Breast epithelium (tissue), 4 donors: Measurements from ENCODE around the gene PRRX2. TPM values are rescaled to one million over a fixed set of nuclear protein-coding genes. Genes with fewer than 3 reads are reported as not detected.

Experiments used
- DNase-seq, 2 donors: peaks; one replicate each; pipeline ENCODE4 v3.0.0-alpha.2; 2019; ENCODE audit warnings: low spot score in 2 of 2
- H3K27ac ChIP-seq, 2 donors: fragments of 200-600 bp; sonication (generic) in 1 of 2; one replicate each; pipeline ENCODE4 v1.5.1; 2016 to 2019; ENCODE audit warnings: mild to moderate bottlenecking in 1 of 2
- H3K27me3 ChIP-seq, 2 donors: fragments of 200-600 bp; sonication (generic) in 1 of 2; one replicate each; pipeline versions ENCODE4 v1.5.1 to v1.6.0; 2017 to 2019; ENCODE audit warnings: control low read depth in 1 of 2, mild to moderate bottlenecking in 1 of 2
- H3K36me3 ChIP-seq: fragments of 200-600 bp; one replicate; pipeline ENCODE4 v1.5.1; 2019
- H3K4me1 ChIP-seq, 2 donors: fragments of 200-600 bp; sonication (generic); one replicate each; pipeline ENCODE4 v1.5.1; 2016 to 2019; ENCODE audit warnings: control low read depth in 1 of 2
- H3K4me3 ChIP-seq, 3 donors: fragments of 200-600 bp; sonication (generic); 1 replicate in 2 of 3; 2 replicates in 1 of 3; pipeline ENCODE4 v1.5.1; 2016 to 2019; ENCODE audit warnings: mild to moderate bottlenecking in 3 of 3, moderate library complexity in 2 of 3
- H3K9me3 ChIP-seq, 2 donors: fragments of 200-600 bp; sonication (generic) in 1 of 2; one replicate each; pipeline ENCODE4 v1.5.1; 2016 to 2019; ENCODE audit warnings: control low read depth in 1 of 2
- CTCF ChIP-seq, 3 donors: fragments of 450-650 bp; IDR thresholded peaks; one replicate each; pipeline ENCODE4 v1.5.1; 2016 to 2017; ENCODE audit warnings: antibody characterized with exemption in 3 of 3, mild to moderate bottlenecking in 3 of 3, moderate library complexity in 3 of 3
- POLR2A ChIP-seq: fragments of 450-650 bp; IDR thresholded peaks from one replicate; pipeline ENCODE4 v1.6.1; 2016; ENCODE audit warnings: antibody characterized with exemption, mild to moderate bottlenecking, moderate library complexity
- POLR2AphosphoS5 ChIP-seq, 3 donors: sonication (generic); formaldehyde crosslinking; IDR thresholded peaks; one replicate each; pipeline ENCODE4 v1.6.1; 2017; ENCODE audit warnings: antibody characterized with exemption in 3 of 3
- intact Hi-C: fragments of 100-400 bp; cut with DNase I; formaldehyde crosslinking; loops from one replicate; pipeline ENCODE4 v1.15.1; 2023; ENCODE audit warnings: low total_unique reads
- total RNA-seq, 3 donors: library from RNA; depleted of rRNA; stranded (reverse); fragments of >200 nt; gene quantifications; one replicate each; pipeline ENCODE4 v1.1.0, GENCODE V29; 2016

The PRRX2 gene
- total RNA-seq, 3 donors from 2014 or later: 4.4 to 35.1 (median 9.9) TPM

DNA sequence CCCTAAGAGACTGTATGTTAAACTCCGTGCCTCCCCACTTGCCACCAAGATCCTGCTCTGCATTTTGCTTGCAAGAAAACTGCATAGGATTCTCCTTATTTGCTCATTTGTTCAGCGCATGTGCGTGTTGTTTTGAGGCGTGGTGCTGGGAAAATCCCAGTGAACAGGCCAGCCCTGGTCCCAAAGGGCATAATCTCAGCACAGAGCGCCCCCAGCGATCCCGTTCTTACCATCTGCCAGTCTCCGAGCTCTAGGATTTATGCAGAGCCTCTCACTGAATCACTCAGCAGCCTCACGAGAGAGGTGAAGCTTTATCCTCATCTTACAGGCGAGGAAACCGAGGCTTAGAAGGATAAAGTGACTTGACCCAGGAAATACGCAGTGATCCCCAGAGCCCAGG lies 11.5 kb downstream of the PRRX2 start:
- no peak for DNase-seq
- H3K9me3 ChIP-seq: no peaks in the 10 kb centered on the region
- H3K27ac ChIP-seq: peak overlapping the region; percentile 50 to 90
- H3K4me3 ChIP-seq: peak overlapping the region in 2 of 3 donors; percentile 9 to 39
- no peaks in the 10 kb centered on the region for H3K4me1 ChIP-seq
- intact Hi-C loops: no loop called here
- TF ChIP-seq POLR2A: no peak
- TF ChIP-seq CTCF (IDR thresholded peaks at IDR 0.05): no peak
- TF ChIP-seq POLR2AphosphoS5 (IDR thresholded peaks at IDR 0.05): no peak
- no peaks in the 10 kb centered on the region for H3K36me3 ChIP-seq
- H3K27me3 ChIP-seq: no peaks in the 10 kb centered on the region

DNA sequence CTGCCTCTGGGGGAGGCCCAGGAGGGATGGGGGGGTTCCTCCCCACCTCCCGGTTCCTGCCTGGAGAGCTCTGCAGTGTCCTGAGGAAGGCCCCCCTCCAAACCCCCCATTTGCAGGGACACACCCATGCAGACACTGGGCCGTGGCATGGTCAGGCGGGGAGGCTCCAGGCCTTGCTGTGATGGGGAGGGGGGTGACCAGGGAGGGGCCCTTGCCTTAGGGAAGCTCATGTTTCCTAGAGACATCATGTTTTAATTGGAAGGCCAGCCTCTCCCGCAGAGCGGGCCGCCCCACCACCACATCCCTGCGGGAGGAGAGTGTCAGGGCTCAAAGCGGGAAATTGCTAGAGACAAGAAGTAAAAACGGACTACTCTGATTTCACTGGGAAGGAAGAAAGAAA lies 12.0 kb downstream of the PRRX2 start:
- H3K36me3 ChIP-seq: no peaks in the 10 kb centered on the region
- DNase-seq: peak in 1 of 2 donors; percentile 23
- peak overlapping the region in 2 of 3 donors; percentile 9 to 39 for H3K4me3 ChIP-seq
- H3K4me1 ChIP-seq: no peaks in the 10 kb centered on the region
- no peaks in the 10 kb centered on the region for H3K9me3 ChIP-seq
- TF ChIP-seq POLR2A (no peak), POLR2AphosphoS5 (IDR thresholded peaks at IDR 0.05) (no peak), CTCF (IDR thresholded peaks at IDR 0.05) (no peak)
- no peaks in the 10 kb centered on the region for H3K27me3 ChIP-seq
- peak overlapping the region; percentile 50 to 90 for H3K27ac ChIP-seq
- intact Hi-C loops: no loop called here

DNA sequence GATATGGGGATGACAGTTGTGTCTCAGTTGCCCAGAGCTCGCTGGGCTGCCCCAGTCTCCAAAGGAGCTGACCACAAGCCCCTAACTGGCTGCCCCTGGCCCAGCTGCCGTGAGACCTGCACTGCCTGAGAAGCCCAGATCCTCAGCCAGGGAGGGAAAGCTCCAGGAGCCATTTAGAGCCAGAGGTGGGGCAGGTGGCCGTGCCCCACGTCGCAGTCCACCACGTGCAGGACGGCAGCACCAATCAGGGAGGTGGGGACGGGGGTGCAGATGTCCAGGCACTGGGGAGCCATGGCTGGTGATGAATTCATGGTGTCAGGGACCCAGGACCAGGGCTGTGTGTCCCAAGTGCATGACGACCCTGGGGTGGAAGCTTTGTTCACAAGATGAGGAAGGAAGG lies 13.4 kb downstream of the PRRX2 start:
- Histone ChIP-seq H3K27me3 (no peaks in the 10 kb centered on the region), H3K4me3 (no peak overlapping the region), H3K4me1 (no peaks in the 10 kb centered on the region), H3K36me3 (no peaks in the 10 kb centered on the region), H3K27ac (peak overlapping the region in 1 of 2 donors; percentile 72), H3K9me3 (no peaks in the 10 kb centered on the region)
- TF ChIP-seq POLR2AphosphoS5 (IDR thresholded peaks at IDR 0.05): no peak
- TF ChIP-seq CTCF (IDR thresholded peaks at IDR 0.05): no peak
- TF ChIP-seq POLR2A: no peak
- no peak for DNase-seq
- intact Hi-C loops: no loop called here

- Histone ChIP-seq H3K27me3 (no peaks in the 10 kb centered on the region), H3K27ac (no peak overlapping the region), H3K36me3 (no peaks in the 10 kb centered on the region), H3K4me3 (no peak overlapping the region), H3K9me3 (no peaks in the 10 kb centered on the region), H3K4me1 (no peaks in the 10 kb centered on the region)
- intact Hi-C loops: no loop called here
- TF ChIP-seq CTCF (IDR thresholded peaks at IDR 0.05) (no peak), POLR2A (no peak), POLR2AphosphoS5 (IDR thresholded peaks at IDR 0.05) (no peak)
- no peak for DNase-seq
Observed at GRCh38 chr9:129679537-129679936, 14.1 kb downstream of the PRRX2 start.

- H3K4me1 ChIP-seq: no peaks in the 10 kb centered on the region
Observed at GRCh38 chr9:129681924-129682323, 16.5 kb downstream of the PRRX2 start.

More at GRCh38 chr9:129681924-129682323, 16.5 kb downstream of the PRRX2 start:
- Histone ChIP-seq H3K9me3 (no peaks in the 10 kb centered on the region), H3K27ac (peak overlapping the region in 1 of 2 donors; percentile 72), H3K4me3 (no peak overlapping the region), H3K36me3 (no peaks in the 10 kb centered on the region), H3K27me3 (no peaks in the 10 kb centered on the region)
- no peak for TF ChIP-seq CTCF (IDR thresholded peaks at IDR 0.05)
- TF ChIP-seq POLR2A: no peak
- TF ChIP-seq POLR2AphosphoS5 (IDR thresholded peaks at IDR 0.05): no peak
- intact Hi-C loops: no loop called here
- no peak for DNase-seq
